Measurements from ENCODE around the gene WDR45B.

The WDR45B gene

DNA sequence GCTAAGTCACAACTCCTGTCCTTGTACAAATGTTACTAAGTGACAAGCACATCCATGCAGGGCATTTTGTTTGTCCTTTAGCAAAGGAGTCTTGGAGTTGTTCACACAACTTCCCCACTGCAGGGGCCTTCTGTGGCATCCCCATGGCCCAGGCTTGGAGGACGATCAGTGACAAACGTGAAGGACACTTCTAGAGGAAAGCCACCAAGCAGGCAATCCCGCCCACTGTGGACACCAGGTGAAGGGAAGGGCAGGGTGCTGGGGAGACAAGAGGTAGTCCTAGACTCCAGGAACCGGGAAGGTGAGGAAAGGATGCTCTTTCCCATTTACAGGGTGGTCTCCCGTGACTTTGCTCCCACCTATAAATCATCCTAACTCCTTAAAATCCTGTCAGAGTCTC, 4.1 kb downstream of the WDR45B start:
- no peak for TF ChIP-seq CTCF (IDR thresholded peaks at IDR 0.05; ENCODE audit: control insufficient read depth, insufficient read depth, low read depth, low read length, missing control alignments)
- DNase-seq (ENCODE audit: low read depth), result no peak
- H3K4me3 ChIP-seq (ENCODE audit: control insufficient read depth, low read depth, low read length), result no peak overlapping the region

DNA sequence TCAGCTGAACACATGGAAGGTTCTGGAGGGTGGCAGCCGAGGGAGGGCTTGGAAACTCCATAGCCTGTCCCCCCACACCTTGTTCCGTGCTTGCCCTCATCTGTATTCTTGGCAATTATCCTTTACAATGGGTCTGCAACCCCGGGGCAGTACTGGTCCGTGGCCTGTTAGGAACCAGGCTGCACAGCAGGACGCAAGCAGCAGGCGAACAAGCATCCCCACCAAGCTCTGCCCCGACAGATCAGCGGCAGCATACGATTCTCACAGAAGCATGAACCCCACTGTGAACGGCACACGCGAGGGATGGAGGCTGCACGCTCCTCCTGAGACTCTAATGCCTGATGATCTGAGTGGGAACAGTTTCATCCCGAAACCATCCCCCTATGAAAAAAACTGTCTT, 6.2 kb downstream of the WDR45B start:
- no peak for DNase-seq (ENCODE audit: low read depth)
- TF ChIP-seq CTCF (IDR thresholded peaks at IDR 0.05; ENCODE audit: control insufficient read depth, insufficient read depth, low read depth, low read length, missing control alignments), result no peak

DNA sequence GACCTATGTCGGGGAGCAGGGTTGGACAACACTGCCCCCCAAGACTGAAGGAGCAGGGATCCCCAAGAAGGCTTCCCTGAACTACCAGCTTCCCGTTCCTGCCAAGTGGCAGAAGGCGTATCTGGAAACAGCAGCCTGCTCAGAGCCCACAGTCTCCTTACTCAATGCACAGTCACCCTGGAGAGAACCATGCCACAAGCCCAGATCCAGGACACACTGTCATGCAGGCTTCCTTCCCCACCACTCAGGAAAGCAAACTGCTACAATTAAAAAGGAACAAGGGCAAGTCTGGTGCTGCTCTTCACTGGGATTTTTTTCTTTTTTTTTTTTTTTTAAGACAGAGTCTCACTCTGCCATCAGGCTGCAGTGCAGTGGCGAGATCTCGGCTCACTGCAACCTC, 8.2 kb downstream of the WDR45B start:
- H3K4me3 ChIP-seq (ENCODE audit: control insufficient read depth, low read depth, low read length), result no peak overlapping the region
- TF ChIP-seq CTCF (IDR thresholded peaks at IDR 0.05; ENCODE audit: control insufficient read depth, insufficient read depth, low read depth, low read length, missing control alignments), result no peak
- no peak for DNase-seq (ENCODE audit: low read depth)

More for the DNA sequence above, 6.2 kb downstream of the WDR45B start:
- no peak overlapping the region for H3K4me3 ChIP-seq (ENCODE audit: control insufficient read depth, low read depth, low read length)

GRCh38 chr17:82639628-82640027, 8.6 kb downstream of the WDR45B start:
- no peak overlapping the region for H3K4me3 ChIP-seq (ENCODE audit: control insufficient read depth, low read depth, low read length)
- no peak for TF ChIP-seq CTCF (IDR thresholded peaks at IDR 0.05; ENCODE audit: control insufficient read depth, insufficient read depth, low read depth, low read length, missing control alignments)
- DNase-seq (ENCODE audit: low read depth), result no peak

- no peak for TF ChIP-seq CTCF (IDR thresholded peaks at IDR 0.05; ENCODE audit: control insufficient read depth, insufficient read depth, low read depth, low read length, missing control alignments)
Observed at GRCh38 chr17:82638183-82638773, 10.0 kb downstream of the WDR45B start.

GRCh38 chr17:82636626-82637598, 11.3 kb downstream of the WDR45B start:
- no peak for DNase-seq (ENCODE audit: low read depth)
- TF ChIP-seq CTCF (IDR thresholded peaks at IDR 0.05; ENCODE audit: control insufficient read depth, insufficient read depth, low read depth, low read length, missing control alignments), result no peak
- no peak overlapping the region for H3K4me3 ChIP-seq (ENCODE audit: control insufficient read depth, low read depth, low read length)

More at GRCh38 chr17:82638183-82638773, 10.0 kb downstream of the WDR45B start:
- DNase-seq (ENCODE audit: low read depth), result no peak
- H3K4me3 ChIP-seq (ENCODE audit: control insufficient read depth, low read depth, low read length), result no peak overlapping the region

All from AG09309 (cell line).